GM19239 (cell line): ENCODE measurements around the gene FZD8.

Source experiments
- DNase-seq: peaks from one replicate; pipeline ENCODE4 v3.0.0; 2011; ENCODE audit warnings: low spot score; ENCODE audit not compliant: insufficient read length
- FAIRE-seq: peaks from 2 replicates; lab custom pipeline; 2011; peaks lifted over from hg19 to GRCh38; lab: Jason Lieb, UNC

The FZD8 gene

DNA sequence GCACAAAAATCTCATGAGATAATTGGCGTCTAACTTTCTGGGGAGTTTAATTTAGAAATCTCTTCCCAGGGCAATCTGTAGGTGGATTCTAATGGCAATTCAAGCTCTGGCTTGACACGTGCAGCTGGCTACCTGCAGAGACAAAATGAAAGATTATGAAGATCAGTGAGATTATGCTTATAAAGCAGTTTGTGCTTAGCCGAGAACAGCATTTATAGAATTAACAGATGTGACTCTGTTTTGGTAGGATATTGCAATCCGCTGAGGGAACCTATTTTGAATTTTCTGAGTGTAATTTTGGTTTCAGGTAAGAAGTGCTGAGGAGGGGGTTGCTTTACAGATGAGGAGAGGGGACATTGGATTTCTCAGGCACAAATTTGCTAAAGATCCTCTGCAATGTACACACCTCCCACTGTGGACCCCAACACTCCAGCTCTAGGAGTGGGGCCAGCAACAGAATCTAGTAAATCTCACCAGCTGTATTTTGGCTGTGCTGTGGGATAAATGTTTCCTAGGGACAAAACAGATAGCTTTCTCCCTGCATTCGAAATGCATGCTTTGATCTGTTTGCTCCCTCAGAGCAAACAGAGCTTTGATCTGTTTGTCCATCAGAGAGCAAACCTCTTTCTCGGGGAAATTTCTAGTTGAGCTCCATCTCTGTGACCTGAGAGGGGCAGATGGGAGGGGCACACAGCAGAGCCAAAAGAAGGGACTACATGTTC, 29.6 kb downstream of the FZD8 start:
- no peak for DNase-seq
- FAIRE-seq = no peak

DNA sequence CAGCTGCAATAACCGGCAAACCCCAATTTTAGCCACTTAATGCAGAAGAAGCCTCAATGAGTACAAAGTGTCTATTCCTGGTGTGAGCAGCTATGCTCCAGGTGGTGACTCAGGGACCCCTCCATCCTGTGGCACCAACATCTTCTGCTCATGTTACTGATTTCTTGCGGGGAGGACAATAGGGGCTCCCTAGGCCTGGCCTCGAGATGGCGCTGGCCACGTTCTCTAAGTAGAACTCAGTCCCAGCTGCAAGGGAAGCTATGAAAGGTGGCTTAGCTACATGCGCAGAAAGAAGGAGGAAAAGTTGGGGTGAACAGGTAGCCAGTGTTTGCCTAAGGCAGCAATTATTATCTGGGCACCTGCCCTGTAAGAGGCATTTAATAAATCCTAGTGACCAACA, 30.3 kb downstream of the FZD8 start:
- FAIRE-seq = no peak
- no peak for DNase-seq

DNA sequence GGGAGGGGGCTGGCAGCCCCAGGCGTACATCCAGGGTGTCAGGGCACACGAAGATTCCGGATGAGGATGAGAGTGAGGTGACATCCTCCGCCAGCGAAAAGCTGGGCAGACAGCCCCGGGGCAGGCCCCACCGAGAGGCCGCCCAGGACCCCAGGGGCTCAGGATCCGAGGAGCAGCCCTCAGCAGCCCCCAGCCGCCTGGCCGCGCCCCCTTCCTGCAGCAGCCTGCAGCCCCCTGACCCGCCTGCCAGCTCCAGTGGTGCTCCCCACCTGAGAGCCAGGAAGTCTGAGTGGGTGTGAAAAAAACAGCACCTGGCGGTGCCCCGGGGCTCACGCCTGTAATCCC, 33.8 kb downstream of the FZD8 start:
- no peak for DNase-seq
- FAIRE-seq = no peak

DNA sequence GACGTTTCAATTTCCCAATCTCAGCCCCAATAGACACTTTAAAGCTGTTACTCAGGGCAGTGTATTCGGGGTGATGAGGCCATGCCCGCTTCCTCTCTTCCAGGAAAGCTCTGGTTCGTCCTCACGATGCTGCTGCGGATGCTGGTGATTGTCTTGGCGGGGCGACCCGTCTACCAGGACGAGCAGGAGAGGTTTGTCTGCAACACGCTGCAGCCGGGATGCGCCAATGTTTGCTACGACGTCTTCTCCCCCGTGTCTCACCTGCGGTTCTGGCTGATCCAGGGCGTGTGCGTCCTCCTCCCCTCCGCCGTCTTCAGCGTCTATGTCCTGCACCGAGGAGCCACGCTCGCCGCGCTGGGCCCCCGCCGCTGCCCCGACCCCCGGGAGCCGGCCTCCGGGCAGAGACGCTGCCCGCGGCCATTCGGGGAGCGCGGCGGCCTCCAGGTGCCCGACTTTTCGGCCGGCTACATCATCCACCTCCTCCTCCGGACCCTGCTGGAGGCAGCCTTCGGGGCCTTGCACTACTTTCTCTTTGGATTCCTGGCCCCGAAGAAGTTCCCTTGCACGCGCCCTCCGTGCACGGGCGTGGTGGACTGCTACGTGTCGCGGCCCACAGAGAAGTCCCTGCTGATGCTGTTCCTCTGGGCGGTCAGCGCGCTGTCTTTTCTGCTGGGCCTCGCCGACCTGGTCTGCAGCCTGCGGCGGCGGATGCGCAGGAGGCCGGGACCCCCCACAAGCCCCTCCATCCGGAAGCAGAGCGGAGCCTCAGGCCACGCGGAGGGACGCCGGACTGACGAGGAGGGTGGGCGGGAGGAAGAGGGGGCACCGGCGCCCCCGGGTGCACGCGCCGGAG, 34.4 kb downstream of the FZD8 start:
- no peak for DNase-seq

DNA sequence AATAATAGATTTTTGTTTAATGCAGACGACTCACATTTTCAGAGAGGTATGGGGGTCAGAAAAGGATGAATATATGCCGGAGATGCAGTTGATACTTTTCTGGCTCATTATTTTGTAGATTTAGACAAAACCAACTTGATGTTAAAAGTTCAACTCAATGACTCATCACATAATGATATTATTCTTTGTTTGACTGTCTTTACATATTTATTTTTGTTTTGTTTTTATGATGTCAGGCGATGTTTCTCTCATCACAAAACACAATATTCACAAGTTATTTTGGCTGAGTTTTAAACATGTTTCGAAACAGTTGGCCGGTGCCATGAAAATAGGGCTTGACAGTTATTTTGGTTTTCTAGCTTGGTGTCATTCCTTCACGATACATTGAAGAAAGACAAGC, 35.7 kb downstream of the FZD8 start:
- DNase-seq = no peak
- FAIRE-seq = no peak

More for the DNA sequence above, 34.4 kb downstream of the FZD8 start:
- FAIRE-seq = no peak

DNA sequence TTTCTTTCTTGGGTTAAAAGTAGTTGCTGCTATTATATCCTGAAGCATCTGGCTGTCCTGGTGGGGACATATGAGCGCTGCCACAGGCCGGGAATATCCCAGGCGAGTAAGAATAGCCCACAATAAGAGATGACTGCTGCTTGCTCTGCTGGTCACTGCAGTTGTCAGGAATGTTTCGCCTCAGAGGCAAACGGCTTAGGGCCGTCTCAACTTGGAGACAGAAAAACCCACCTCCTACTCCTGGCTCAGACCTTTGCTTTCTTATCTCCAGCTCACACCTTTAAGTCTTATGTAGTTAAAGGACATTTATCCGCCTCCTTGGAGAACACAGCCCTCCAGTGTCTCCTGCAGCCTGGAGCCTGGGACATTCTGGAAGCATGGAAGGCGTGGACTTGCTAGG, 36.9 kb downstream of the FZD8 start, which contains the start of gene GJD4:
Gene GJD4, plus strand, starts transcription at position 151 of the 400 bp plus-strand sequence. Its CDS starts 227 bp downstream, at position 378.
- no peak for FAIRE-seq
- DNase-seq = no peak

DNA sequence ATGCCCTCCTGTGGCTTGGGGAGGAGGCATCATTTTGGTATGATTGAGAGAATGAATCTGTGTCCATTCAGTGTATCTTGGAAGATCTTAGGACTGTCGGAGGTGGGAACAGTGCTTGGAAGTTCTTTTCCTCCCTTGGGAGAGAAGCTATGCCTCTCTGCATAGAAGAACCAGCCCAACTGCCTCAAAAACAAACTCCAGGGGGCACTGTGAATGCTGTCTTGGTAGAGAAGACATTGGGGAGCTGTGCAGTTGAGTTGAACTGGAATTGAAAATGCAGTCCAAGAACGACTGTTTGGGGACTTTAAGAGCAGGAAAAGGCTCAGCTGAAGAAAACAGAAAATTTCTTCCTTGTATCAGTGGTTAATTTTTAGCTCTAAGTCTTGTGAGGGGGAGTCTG, 41.9 kb downstream of the FZD8 start:
- DNase-seq (no peak), FAIRE-seq (no peak)

DNA sequence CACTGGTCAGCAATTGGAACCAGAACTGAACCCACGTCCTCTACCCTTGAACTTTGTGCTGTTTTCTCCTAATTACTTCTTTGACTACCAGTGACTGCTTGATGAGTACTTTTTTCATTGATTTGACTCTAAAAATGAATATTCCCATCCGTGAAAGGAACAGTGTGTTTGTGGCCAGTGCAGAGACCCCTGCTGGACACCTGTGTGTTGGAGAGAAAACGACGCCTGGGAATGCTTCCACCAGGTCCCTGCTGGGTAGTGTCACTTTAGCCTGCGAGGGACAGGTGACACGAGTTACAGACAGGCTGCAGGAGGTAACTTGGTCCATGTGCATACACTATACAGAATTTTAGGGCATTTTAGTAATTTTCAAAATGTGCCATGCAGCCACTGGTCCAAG, 43.7 kb downstream of the FZD8 start:
- no peak for FAIRE-seq
- DNase-seq = no peak

DNA sequence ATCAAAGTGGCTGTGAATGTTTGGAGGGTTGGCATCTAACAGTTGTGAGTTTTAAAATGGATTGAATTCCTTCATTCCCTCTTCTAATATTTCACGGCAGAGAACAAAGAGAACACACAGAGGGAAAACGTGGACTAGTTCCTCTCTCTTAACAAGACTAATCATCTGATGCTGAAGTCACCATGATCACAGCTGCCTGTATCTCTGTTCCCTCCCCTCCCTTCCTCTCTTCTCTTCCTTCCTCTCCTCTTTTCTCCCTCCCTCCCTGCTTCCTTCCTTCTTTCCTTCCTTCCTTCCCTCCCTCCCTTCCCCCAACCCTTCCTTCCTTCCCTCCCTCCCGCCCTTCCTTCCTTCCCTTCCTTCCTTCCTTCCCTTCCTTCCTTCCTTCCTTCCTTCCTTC, 47.0 kb downstream of the FZD8 start:
- FAIRE-seq = no peak
- no peak for DNase-seq

DNA sequence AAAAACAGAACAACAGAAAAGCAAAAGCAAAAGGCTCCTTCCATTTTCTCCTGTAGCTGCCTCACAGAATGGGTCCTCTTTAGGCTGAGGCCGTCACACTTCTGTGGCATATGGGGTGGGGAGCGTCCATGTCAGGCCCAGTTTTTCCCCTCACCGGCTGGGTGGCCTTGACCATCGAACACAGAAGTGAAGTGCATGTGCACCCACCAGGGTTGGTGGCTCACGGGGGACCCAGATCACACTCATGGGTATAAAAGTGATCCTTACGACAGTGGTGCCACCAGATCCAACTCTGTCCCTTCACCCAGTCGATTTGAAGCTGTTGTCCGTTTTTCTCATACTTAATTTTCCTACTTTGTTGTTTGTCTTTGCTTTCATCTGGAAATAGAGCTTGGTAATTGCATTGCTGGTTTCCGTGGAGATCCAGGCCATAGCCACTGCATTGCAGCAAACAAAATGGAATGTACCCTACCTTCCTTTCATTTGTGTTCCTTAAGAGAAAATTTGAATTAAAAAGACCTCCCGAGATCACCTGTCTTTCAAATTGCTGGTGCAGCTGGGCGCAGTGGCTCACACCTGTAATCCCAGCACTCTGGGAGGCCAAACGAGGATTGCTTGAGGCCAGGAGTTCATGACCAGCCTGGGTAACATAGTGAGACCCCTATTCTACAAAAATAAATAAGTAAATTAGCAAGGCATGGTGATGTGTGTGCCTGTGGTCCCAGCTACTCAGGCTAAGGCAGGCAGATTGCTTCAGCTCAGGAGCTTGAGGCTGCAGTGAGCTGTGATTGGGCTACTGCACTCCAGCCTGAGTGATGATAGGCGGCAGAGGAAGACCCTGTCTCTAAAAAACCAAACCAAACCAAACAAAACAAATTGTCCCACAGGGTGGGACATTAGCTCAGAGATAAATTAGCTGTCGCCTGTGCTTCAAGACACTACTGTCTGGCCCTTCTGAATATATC, 47.7 kb downstream of the FZD8 start:
- DNase-seq = no peak
- FAIRE-seq = no peak

DNA sequence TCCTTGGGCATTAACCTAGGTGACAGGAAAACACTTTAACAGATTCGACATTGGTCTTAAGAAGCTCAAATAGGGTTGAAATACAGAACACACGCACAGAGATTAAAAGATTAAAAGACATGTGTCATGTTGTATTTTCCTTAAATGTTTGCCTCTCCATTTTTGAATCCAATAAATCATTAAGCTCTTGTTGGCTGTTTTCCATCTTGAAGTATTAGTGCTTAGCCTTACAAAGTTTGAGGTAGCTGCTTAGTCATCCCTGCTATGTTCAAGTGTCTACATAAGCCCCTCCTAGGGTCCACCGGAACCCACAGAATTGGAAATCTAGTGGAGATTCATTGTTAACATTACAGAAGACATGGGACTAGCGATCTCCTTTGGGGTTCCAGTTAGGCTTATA, 49.7 kb downstream of the FZD8 start:
- no peak for FAIRE-seq

DNA sequence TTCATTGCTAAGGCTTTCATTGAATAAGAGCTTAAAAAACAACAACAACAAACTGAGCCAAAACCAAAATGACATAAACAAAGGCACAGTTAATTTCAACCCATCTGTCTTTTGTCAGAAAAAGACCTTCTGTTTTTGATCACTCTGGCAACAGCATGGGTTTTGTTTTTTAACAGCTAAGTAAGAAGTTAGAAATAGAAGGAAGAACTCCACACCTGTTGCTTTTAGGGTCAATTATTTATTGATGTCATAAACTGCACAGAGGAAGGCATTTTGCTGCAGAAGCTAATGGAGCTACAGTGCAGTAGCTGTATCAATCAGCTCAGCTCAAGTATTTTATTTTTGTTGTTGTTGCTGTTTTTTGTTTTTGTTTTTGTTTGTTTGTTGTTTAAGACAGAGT, 53.3 kb downstream of the FZD8 start:
- FAIRE-seq = no peak
- no peak for DNase-seq

More for the DNA sequence above, 49.7 kb downstream of the FZD8 start:
- DNase-seq = no peak
